IPS-18c (cell line): ENCODE data around the gene ELP1.

ENCODE experiments used
- H3K4me3 ChIP-seq: 2 replicates; pipeline ENCODE4 v1.7.0; 2013; ENCODE audit warnings: low read depth, mild to moderate bottlenecking, low read length, moderate library complexity; ENCODE audit not compliant: insufficient read depth
- H3K9me3 ChIP-seq: one replicate; pipeline ENCODE4 v1.6.1; 2013; ENCODE audit warnings: mild to moderate bottlenecking, low read length, moderate library complexity; ENCODE audit not compliant: control insufficient read depth, insufficient read depth

The ELP1 gene

GRCh38 chr9:108867829-108868228, 66.1 kb downstream of the ELP1 start:
- Histone ChIP-seq H3K4me3 (no peak overlapping the region), H3K9me3 (no peaks in the 10 kb centered on the region)

- peaks cover 2% of the 10 kb centered on the region for H3K9me3 ChIP-seq
- no peak overlapping the region for H3K4me3 ChIP-seq
Measured at GRCh38 chr9:108867116-108867515, 66.8 kb downstream of the ELP1 start.

- peaks cover 2% of the 10 kb centered on the region for H3K9me3 ChIP-seq
Measured at GRCh38 chr9:108866001-108866420, 67.9 kb downstream of the ELP1 start.

DNA sequence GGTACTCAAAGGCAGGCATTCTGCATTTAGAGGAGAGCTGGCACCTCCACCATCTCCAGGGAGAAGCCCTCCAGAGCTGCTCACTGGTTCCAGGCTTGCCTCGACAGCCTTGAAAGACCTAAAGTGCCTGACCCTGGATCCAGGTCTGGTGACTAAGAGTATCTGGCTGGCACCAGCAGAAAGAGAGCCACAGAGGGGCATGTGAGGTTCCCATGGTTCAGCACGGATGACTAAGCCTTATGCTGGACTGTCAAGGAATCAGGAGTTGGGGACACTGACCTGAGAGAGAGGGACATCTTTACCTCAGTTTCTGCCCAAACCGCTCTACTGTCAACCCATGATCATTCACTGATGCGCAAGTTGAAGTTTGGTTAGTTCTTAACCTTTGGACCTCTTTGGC, 68.9 kb downstream of the ELP1 start:
- Histone ChIP-seq H3K9me3 (peaks cover 2% of the 10 kb centered on the region), H3K4me3 (no peak overlapping the region)

More at GRCh38 chr9:108866001-108866420, 67.9 kb downstream of the ELP1 start:
- H3K4me3 ChIP-seq, result no peak overlapping the region

DNA sequence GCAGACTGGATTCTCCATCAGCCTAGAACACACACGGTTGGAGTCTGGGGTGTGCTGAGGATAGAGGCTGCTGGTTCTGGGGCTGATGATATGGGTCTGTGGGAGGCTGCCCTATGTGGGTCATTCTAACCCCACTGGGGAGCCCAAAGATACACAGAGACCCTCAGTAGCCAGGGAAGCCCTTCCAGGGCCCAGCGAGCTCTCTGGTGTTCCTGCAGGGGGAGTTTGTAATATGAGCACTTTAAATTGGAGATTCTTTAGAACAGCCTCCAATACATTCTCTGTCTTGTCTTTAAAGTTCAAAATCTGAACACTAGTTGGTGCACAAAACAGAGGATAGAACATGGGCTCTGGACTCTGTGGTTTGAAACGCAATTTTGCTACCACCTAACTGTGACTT, 69.5 kb downstream of the ELP1 start:
- Histone ChIP-seq H3K9me3 (peaks cover 2% of the 10 kb centered on the region), H3K4me3 (no peak overlapping the region)

- no peak overlapping the region for H3K4me3 ChIP-seq
- H3K9me3 ChIP-seq, result peaks cover 2% of the 10 kb centered on the region
Measured at GRCh38 chr9:108863891-108864290, 70.0 kb downstream of the ELP1 start.

GRCh38 chr9:108861997-108862396, 71.9 kb downstream of the ELP1 start, which contains the start of gene ACTL7A:
TSS of gene ACTL7A (plus strand) at chr9:108862266. CDS start at chr9:108862323, 57 bp downstream.
- H3K9me3 ChIP-seq, result peaks cover 2% of the 10 kb centered on the region
- H3K4me3 ChIP-seq, result no peak within 1 kb of the TSS

DNA sequence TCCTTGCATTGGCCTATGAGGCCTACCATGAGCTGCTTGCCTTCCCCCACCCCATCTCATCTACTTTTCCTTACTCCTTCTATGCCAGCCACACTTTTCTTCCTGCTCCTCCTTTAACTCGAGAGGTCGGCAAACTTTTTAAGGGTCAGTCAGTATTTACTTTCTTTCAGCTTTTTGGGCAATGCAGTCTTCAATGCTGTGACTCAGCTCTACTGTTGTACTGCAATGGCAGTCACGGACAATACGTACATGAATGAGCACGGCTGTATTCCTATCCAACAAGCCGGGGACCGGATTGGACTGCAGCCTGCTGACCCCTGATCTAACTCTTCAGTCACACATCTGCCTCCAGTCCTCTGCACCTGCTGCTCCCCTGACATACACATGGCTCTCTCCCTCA, 72.5 kb downstream of the ELP1 start:
- Histone ChIP-seq H3K9me3 (peaks cover 2% of the 10 kb centered on the region), H3K4me3 (no peak overlapping the region)

DNA sequence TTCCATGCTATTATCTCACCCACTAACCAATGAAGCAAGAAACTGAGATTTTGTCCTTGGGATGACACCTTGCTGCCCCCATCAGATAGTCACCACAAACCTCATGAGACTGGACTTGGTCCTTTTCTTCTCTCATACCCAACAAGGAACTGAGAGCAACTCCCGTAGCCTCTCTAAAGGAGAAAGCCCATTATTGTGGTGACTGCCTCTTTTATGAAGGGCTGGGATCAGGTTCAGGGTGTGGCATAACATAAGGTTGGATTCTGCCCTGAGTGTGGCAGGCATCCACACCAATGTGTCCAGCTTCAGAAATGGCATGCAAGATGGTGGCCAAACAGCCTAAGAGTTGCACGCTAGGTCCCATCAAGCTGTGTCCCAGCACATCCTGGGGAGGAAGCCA, 73.2 kb downstream of the ELP1 start:
- Histone ChIP-seq H3K9me3 (peaks cover 2% of the 10 kb centered on the region), H3K4me3 (no peak overlapping the region)

DNA sequence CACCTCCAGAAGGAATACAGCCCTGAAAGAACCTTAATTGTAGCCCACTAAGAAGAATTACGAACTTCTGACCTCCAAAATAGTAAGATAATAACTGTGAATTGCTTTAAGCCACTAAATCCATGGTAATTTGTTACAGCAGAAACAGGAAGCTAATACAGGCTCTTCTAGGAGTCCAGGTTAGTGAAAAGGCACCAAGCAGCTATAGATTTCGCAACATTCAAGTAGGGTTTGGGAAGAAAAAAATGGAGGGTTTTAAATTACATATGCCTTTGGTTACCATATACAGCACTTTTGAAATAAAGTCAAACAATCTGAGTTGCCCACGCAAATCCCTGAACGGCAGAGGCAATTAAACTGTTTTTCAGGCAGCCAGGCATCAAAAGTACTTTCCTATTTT, 73.6 kb downstream of the ELP1 start:
- Histone ChIP-seq H3K9me3 (peaks cover 2% of the 10 kb centered on the region), H3K4me3 (no peak overlapping the region)

GRCh38 chr9:108859459-108860114, 74.3 kb downstream of the ELP1 start:
- no peak overlapping the region for H3K4me3 ChIP-seq
- H3K9me3 ChIP-seq, result peaks cover 2% of the 10 kb centered on the region

GRCh38 chr9:108857572-108857971, 76.4 kb downstream of the ELP1 start:
- peaks cover under 1% of the 10 kb centered on the region for H3K9me3 ChIP-seq

GRCh38 chr9:108855888-108856287, 78.0 kb downstream of the ELP1 start, which contains the start of gene ACTL7B:
TSS of gene ACTL7B (minus strand) at chr9:108855986. CDS start at chr9:108855930, 56 bp downstream.
- Histone ChIP-seq H3K4me3 (no peak within 1 kb of the TSS), H3K9me3 (no peaks in the 10 kb centered on the region)

More at GRCh38 chr9:108857572-108857971, 76.4 kb downstream of the ELP1 start:
- no peak overlapping the region for H3K4me3 ChIP-seq

- H3K9me3 ChIP-seq, result no peaks in the 10 kb centered on the region
- H3K4me3 ChIP-seq, result no peak overlapping the region
Measured at GRCh38 chr9:108855529-108855886, 78.4 kb downstream of the ELP1 start.

DNA sequence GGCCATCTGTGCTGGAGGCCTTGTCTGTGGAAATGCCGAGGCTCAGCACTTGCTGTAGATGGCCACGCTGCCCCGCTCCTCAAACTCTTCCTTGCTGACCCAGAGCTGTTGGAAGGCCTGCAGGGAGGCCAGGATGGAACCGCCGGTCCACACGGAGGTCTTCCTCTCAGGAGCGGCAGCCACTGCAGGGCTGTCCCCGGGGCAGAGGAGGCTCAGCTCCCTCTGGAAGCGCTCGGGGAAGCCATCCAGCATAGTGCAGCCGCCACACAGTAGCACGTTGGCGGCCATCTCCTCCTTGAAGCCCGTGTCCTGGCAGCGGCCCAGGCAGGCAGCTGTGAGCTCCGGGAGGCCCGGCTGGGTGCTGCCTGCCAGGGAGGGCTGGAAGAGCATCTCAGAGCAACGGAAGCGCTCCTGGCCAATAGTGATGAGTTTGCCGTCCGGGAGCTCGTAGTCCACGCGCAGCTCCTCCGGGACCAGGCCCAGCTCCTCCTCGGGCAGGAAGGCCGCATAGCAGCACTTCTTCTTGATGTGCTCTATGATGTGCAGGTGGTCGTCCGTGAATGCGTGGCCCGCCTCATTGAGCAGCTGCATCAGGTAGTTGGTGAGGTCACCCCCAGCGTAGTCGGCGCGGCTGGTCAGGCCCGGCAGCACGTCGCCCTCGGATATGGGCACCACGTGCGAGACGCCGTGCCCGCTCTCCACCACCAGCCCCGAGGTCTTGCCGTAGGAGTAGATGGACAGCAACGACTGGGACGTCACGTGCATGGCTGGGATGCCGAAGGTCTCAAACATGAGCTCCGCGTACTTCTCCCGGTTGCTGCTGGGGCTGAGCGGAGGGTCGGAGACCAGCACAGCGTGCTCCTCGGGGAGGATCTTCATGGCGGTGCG, 79.0 kb downstream of the ELP1 start:
- Histone ChIP-seq H3K4me3 (no peak overlapping the region), H3K9me3 (no peaks in the 10 kb centered on the region)

DNA sequence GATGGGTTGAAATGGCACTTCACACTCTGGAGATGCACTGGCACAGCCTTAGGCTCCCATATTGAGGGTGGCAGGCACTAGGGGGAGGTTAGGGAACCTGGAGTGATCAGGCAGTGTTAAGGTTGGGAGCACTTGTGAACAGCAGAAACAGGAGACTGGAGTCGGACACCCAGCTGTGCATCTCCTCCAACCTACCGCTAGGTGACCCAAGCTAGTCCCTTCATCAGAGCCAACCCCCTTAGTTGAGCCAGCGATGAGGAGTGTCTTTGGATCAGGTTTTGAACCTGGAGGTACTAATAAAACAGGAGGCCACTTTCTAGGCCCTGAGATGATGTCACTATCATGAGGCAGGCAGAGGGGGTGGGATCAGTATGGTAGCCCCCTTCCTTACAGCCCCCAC, 79.8 kb downstream of the ELP1 start:
- Histone ChIP-seq H3K4me3 (no peak overlapping the region), H3K9me3 (no peaks in the 10 kb centered on the region)

- no peaks in the 10 kb centered on the region for H3K9me3 ChIP-seq
Measured at GRCh38 chr9:108852079-108852478, 81.8 kb downstream of the ELP1 start.

DNA sequence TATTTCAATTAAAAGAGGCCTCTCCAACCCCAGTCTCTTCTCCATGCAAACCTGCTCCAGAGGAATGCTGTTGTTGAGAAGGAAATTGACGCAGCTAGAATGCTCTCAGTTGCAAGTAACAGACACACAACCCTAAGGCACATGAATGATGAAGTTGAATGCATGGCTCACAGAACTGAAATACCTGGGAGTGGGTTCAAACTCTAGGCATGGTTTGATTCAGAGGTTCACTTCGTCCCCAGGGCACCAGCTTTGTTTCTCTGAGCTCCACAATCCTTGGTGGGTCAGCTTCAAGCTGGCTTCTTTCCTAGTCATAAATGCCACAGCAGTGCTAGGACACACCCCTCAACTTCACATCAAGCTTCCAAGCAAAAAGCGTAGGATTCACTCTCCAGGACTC, 82.8 kb downstream of the ELP1 start:
- Histone ChIP-seq H3K4me3 (no peak overlapping the region), H3K9me3 (no peaks in the 10 kb centered on the region)

More at GRCh38 chr9:108852079-108852478, 81.8 kb downstream of the ELP1 start:
- H3K4me3 ChIP-seq, result no peak overlapping the region
